ENCODE measurements around the gene CDH23. TPM values are rescaled to one million over a fixed set of nuclear protein-coding genes. Genes with fewer than 3 reads are reported as not detected.

The CDH23 gene
- total RNA-seq, 1 donor from 2014 or later: 9.4 TPM

- H3K27ac Mint-ChIP-seq: no peak overlapping the region
- DNase-seq (ENCODE audit: extremely low spot score, unreplicated experiment): no peak
- H3K4me1 Mint-ChIP-seq (ENCODE audit: unreplicated experiment): peaks cover 7% of the 10 kb centered on the region
- H3K36me3 Mint-ChIP-seq: no peaks in the 10 kb centered on the region
- H3K4me3 Mint-ChIP-seq: no peak overlapping the region
- TF ChIP-seq CTCF (conservative IDR thresholded peaks at IDR 0.05): no peak
- peaks cover 20% of the 10 kb centered on the region for H3K27me3 Mint-ChIP-seq
- no peaks in the 10 kb centered on the region for H3K9me3 Mint-ChIP-seq
Measured at GRCh38 chr10:71588685-71589084, 192.0 kb downstream of the CDH23 start.

GRCh38 chr10:71589617-71590551 lies 193.2 kb downstream of the CDH23 start:
- Mint-ChIP-seq H3K9me3 (no peaks in the 10 kb centered on the region), H3K36me3 (no peaks in the 10 kb centered on the region), H3K4me3 (no peak overlapping the region), H3K27ac (no peak overlapping the region), H3K4me1 (ENCODE audit: unreplicated experiment) (peaks cover 7% of the 10 kb centered on the region), H3K27me3 (peaks cover 20% of the 10 kb centered on the region)
- DNase-seq (ENCODE audit: extremely low spot score, unreplicated experiment): no peak
- no peak for TF ChIP-seq CTCF (conservative IDR thresholded peaks at IDR 0.05)

GRCh38 chr10:71590781-71591350 lies 194.1 kb downstream of the CDH23 start:
- H3K4me3 Mint-ChIP-seq: no peak overlapping the region
- TF ChIP-seq CTCF (conservative IDR thresholded peaks at IDR 0.05): no peak
- no peak for DNase-seq (ENCODE audit: extremely low spot score, unreplicated experiment)
- no peaks in the 10 kb centered on the region for H3K9me3 Mint-ChIP-seq
- H3K4me1 Mint-ChIP-seq (ENCODE audit: unreplicated experiment): peaks cover 7% of the 10 kb centered on the region
- no peaks in the 10 kb centered on the region for H3K36me3 Mint-ChIP-seq
- H3K27me3 Mint-ChIP-seq: peaks cover 20% of the 10 kb centered on the region
- no peak overlapping the region for H3K27ac Mint-ChIP-seq

- DNase-seq (ENCODE audit: extremely low spot score, unreplicated experiment): no peak
Measured at GRCh38 chr10:71594934-71595571, 198.3 kb downstream of the CDH23 start.

GRCh38 chr10:71595649-71596048 lies 198.9 kb downstream of the CDH23 start:
- H3K4me3 Mint-ChIP-seq: no peak overlapping the region
- no peak for TF ChIP-seq CTCF (conservative IDR thresholded peaks at IDR 0.05)
- DNase-seq (ENCODE audit: extremely low spot score, unreplicated experiment): no peak
- H3K36me3 Mint-ChIP-seq: no peaks in the 10 kb centered on the region
- H3K4me1 Mint-ChIP-seq (ENCODE audit: unreplicated experiment): peaks cover 18% of the 10 kb centered on the region
- H3K27ac Mint-ChIP-seq: no peak overlapping the region
- H3K27me3 Mint-ChIP-seq: peaks cover 16% of the 10 kb centered on the region
- H3K9me3 Mint-ChIP-seq: no peaks in the 10 kb centered on the region

More at GRCh38 chr10:71594934-71595571, 198.3 kb downstream of the CDH23 start:
- Mint-ChIP-seq H3K27ac (no peak overlapping the region), H3K4me3 (no peak overlapping the region), H3K9me3 (no peaks in the 10 kb centered on the region), H3K36me3 (no peaks in the 10 kb centered on the region), H3K4me1 (ENCODE audit: unreplicated experiment) (peaks cover 22% of the 10 kb centered on the region), H3K27me3 (peaks cover 18% of the 10 kb centered on the region)
- TF ChIP-seq CTCF (conservative IDR thresholded peaks at IDR 0.05): no peak
